Adrenal gland (tissue), 5 donors: Measurements from ENCODE around the gene FAM13B.

ENCODE experiments used
- POLR2A ChIP-seq, 2 donors: fragments of 450-650 bp; IDR thresholded peaks; one replicate each; pipeline ENCODE4 v1.6.1; 2017; ENCODE audit warnings: antibody characterized with exemption in 2 of 2, mild to moderate bottlenecking in 2 of 2, moderate library complexity in 1 of 2
- TF ChIP-seq, protein P1 (sequence below), 6 experiments: fragments of 450-650 bp in 4 of 6; fragments of 200-600 bp in 2 of 6; sonication (generic) in 1 of 6; IDR thresholded peaks; 1 replicate in 5 of 6; 2 replicates in 1 of 6; pipeline versions ENCODE4 v1.5.1 to v1.8.0; 2016 to 2021; ENCODE audit warnings: antibody characterized with exemption in 6 of 6, mild to moderate bottlenecking in 2 of 6, moderate library complexity in 1 of 6
- donor health status: DM: no; HTN: no; CAD: no.

DNA sequence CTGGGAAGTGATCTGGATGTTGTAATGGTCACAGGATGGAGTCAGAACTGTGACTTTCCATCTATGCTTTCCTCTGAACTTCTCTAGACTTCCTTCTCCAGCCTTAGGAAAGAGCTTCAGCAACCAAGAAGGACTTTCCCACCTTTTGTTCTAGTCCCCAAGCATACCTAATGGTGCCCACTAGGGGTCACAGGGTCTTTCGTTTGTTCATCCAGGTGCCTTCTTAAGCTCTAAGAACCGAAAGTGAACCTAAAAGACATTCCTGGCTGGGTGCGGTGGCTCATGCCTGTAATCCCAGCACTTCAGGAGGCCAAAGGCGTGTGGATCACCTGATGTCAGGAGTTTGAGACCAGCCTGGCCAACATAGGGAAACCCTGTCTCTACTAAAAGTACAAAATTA is 49.2 kb upstream of the FAM13B start:
- TF ChIP-seq, protein P1, sequence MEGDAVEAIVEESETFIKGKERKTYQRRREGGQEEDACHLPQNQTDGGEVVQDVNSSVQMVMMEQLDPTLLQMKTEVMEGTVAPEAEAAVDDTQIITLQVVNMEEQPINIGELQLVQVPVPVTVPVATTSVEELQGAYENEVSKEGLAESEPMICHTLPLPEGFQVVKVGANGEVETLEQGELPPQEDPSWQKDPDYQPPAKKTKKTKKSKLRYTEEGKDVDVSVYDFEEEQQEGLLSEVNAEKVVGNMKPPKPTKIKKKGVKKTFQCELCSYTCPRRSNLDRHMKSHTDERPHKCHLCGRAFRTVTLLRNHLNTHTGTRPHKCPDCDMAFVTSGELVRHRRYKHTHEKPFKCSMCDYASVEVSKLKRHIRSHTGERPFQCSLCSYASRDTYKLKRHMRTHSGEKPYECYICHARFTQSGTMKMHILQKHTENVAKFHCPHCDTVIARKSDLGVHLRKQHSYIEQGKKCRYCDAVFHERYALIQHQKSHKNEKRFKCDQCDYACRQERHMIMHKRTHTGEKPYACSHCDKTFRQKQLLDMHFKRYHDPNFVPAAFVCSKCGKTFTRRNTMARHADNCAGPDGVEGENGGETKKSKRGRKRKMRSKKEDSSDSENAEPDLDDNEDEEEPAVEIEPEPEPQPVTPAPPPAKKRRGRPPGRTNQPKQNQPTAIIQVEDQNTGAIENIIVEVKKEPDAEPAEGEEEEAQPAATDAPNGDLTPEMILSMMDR (IDR thresholded peaks at IDR 0.05), result no peak
- no peak for TF ChIP-seq POLR2A (IDR thresholded peaks at IDR 0.05)
